WTC11 (cell line): ENCODE measurements around the gene SCIN. TPM values are rescaled to one million over a fixed set of nuclear protein-coding genes. Genes with fewer than 3 reads are reported as not detected.

Source experiments
- ATAC-seq: fragments of 200-7000 bp; cut with Tn5 transposase; 2 replicates; pipeline ENCODE4 v1.10.0; 2021; ENCODE audit warnings: mild to moderate bottlenecking, moderate library complexity
- CTCF ChIA-PET: fragments of 300-600 bp; sonication (Branson Sonifier 250); formaldehyde crosslinking; loops from one replicate; lab custom pipeline; 2021; ENCODE audit warnings: antibody characterized with exemption; lab: Charles Lee
- POLR2A ChIA-PET: fragments of 350-600 bp; sonication (Branson Sonifier 250); formaldehyde crosslinking; loops from one replicate; lab custom pipeline; 2021; ENCODE audit warnings: antibody characterized with exemption; lab: Charles Lee
- DNase-seq: peaks from one replicate; pipeline ENCODE4 v3.0.0; 2021; ENCODE audit warnings: low spot score
- H3K27ac Mint-ChIP-seq: 2 replicates; pipeline ENCODE4 v1.8.0; 2021; ENCODE audit warnings: mixed read lengths
- H3K27me3 Mint-ChIP-seq: 2 replicates; pipeline ENCODE4 v1.8.0; 2021; ENCODE audit warnings: low read depth, mild to moderate bottlenecking, moderate library complexity, mixed read lengths
- H3K36me3 Mint-ChIP-seq: 2 replicates; pipeline ENCODE4 v1.8.0; 2021; ENCODE audit warnings: mixed read lengths
- H3K4me1 Mint-ChIP-seq: 2 replicates; pipeline ENCODE4 v1.8.0; 2022; ENCODE audit warnings: mixed read lengths
- H3K4me3 Mint-ChIP-seq: 2 replicates; pipeline ENCODE4 v1.8.0; 2021; ENCODE audit warnings: mild to moderate bottlenecking, moderate library complexity, mixed read lengths
- H3K9me3 Mint-ChIP-seq: 2 replicates; pipeline ENCODE4 v1.8.0; 2021; ENCODE audit warnings: mixed read lengths
- AR ChIP-seq: fragments of 250-450 bp; sonication (Bioruptor Pico); IDR thresholded peaks from 2 replicates; pipeline ENCODE4 v1.9.0; 2021; ENCODE audit warnings: mild to moderate bottlenecking
- CREB1 ChIP-seq: sonication (generic); formaldehyde crosslinking; IDR thresholded peaks from 2 replicates; pipeline ENCODE4 v1.8.0; 2023; ENCODE audit warnings: mild to moderate bottlenecking, missing genetic modification reagents
- ESRRA ChIP-seq: sonication (generic); formaldehyde crosslinking; IDR thresholded peaks from 2 replicates; pipeline ENCODE4 v1.8.1; 2022; ENCODE audit warnings: mild to moderate bottlenecking, missing genetic modification reagents, borderline replicate concordance
- FOXJ3 ChIP-seq: sonication (generic); formaldehyde crosslinking; IDR thresholded peaks from 2 replicates; pipeline ENCODE4 v1.9.0; 2021; ENCODE audit warnings: missing genetic modification reagents, mild to moderate bottlenecking, borderline replicate concordance
- FOXP1 ChIP-seq: sonication (generic); formaldehyde crosslinking; IDR thresholded peaks from 2 replicates; pipeline ENCODE4 v1.8.0; 2022; ENCODE audit warnings: missing genetic modification reagents, mild to moderate bottlenecking, moderate library complexity, borderline replicate concordance
- IRF2 ChIP-seq: sonication (generic); formaldehyde crosslinking; IDR thresholded peaks from 2 replicates; pipeline ENCODE4 v1.8.0; 2022; ENCODE audit warnings: low read depth, missing genetic modification reagents, borderline replicate concordance
- MLX ChIP-seq: sonication (generic); formaldehyde crosslinking; IDR thresholded peaks from 2 replicates; pipeline ENCODE4 v1.8.1; 2023; ENCODE audit warnings: mild to moderate bottlenecking, missing genetic modification reagents, moderate library complexity
- NFYB ChIP-seq: sonication (generic); formaldehyde crosslinking; conservative IDR thresholded peaks from 2 replicates; pipeline ENCODE4 v1.8.0; 2022; ENCODE audit warnings: low read depth, missing genetic modification reagents
- NR3C1 ChIP-seq: sonication (generic); formaldehyde crosslinking; conservative IDR thresholded peaks from 2 replicates; pipeline ENCODE4 v1.8.1; 2023; ENCODE audit warnings: low read depth, mild to moderate bottlenecking, missing genetic modification reagents
- OVOL2 ChIP-seq: fragments of 250-450 bp; sonication (Bioruptor Pico); IDR thresholded peaks from 2 replicates; pipeline ENCODE4 v1.9.0; 2021; ENCODE audit warnings: mild to moderate bottlenecking, borderline replicate concordance
- SMAD4 ChIP-seq: sonication (generic); formaldehyde crosslinking; IDR thresholded peaks from 2 replicates; pipeline ENCODE4 v1.8.0; 2022; ENCODE audit warnings: mild to moderate bottlenecking, missing genetic modification reagents
- SOX15 ChIP-seq: fragments of 250-450 bp; sonication (Bioruptor Pico); IDR thresholded peaks from 2 replicates; pipeline ENCODE4 v1.9.0; 2021; ENCODE audit warnings: mild to moderate bottlenecking
- SP1 ChIP-seq: sonication (generic); formaldehyde crosslinking; conservative IDR thresholded peaks from 2 replicates; pipeline ENCODE4 v1.8.1; 2022; ENCODE audit warnings: missing genetic modification reagents
- TP53 ChIP-seq: sonication (generic); formaldehyde crosslinking; IDR thresholded peaks from 2 replicates; pipeline ENCODE4 v1.8.1; 2023; ENCODE audit warnings: mild to moderate bottlenecking, missing genetic modification reagents
- ZNF512 ChIP-seq: sonication (generic); formaldehyde crosslinking; IDR thresholded peaks from 2 replicates; pipeline ENCODE4 v1.8.1; 2022; ENCODE audit warnings: missing genetic modification reagents, borderline replicate concordance
- total RNA-seq: library from RNA; stranded (reverse); gene quantifications from 3 replicates; pipeline ENCODE4 v1.2.3, GENCODE V29; 2021
- TF ChIP-seq, protein P1 (sequence below): fragments of 250-450 bp; sonication (Bioruptor Pico); IDR thresholded peaks from 2 replicates; pipeline ENCODE4 v1.9.0; 2021; ENCODE audit warnings: moderate library complexity, mild to moderate bottlenecking, inconsistent platforms, borderline replicate concordance
- TF ChIP-seq, protein P2 (sequence below): fragments of 250-450 bp; sonication (Bioruptor Pico); conservative IDR thresholded peaks from 2 replicates; pipeline ENCODE4 v1.9.0; 2021; ENCODE audit warnings: mild to moderate bottlenecking
- TF ChIP-seq, protein P3 (sequence below): sonication (generic); formaldehyde crosslinking; IDR thresholded peaks from 2 replicates; pipeline ENCODE4 v1.8.0; 2022; ENCODE audit warnings: mild to moderate bottlenecking, missing genetic modification reagents

The SCIN gene
- total RNA-seq, 1 experiment from 2014 or later: 0.98 TPM

DNA sequence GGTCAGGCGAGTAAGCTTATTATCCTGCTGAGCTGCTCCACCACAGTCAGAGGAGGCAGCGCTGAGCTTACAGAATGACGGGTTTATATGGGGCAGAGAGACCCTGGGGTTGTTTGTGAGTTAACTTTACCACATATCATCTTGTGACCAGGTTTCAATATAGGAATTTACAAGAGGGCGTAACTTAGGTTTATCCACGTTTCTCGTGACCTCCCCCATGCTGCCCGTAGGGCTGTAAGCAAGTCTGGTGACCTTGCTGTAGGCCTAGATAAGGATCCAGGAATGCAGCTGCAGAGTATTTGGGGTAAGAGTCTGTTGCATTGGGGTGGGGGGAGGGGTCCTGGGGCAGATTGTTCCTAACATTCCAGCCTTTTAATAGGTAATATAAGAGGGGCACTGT is 24.6 kb downstream of the SCIN start:
- H3K27ac Mint-ChIP-seq: no peak overlapping the region
- ATAC-seq (peak; percentile 55; the same call in 1 of the 2 replicates), DNase-seq (no peak)
- H3K27me3 Mint-ChIP-seq: no peaks in the 10 kb centered on the region
- ChIA-PET POLR2A (no interaction called here), CTCF (no interaction called here)
- H3K9me3 Mint-ChIP-seq: peaks cover 16% of the 10 kb centered on the region
- no peaks in the 10 kb centered on the region for H3K4me1 Mint-ChIP-seq
- H3K36me3 Mint-ChIP-seq: peaks cover 10% of the 10 kb centered on the region
- H3K4me3 Mint-ChIP-seq: no peak overlapping the region
- TF ChIP-seq FOXJ3 (CRISPR knock-in tag) (no peak), IRF2 (CRISPR knock-in tag) (no peak), TP53 (CRISPR knock-in tag) (no peak)

GRCh38 chr7:12596225-12596790 is 25.8 kb downstream of the SCIN start:
- Mint-ChIP-seq H3K36me3 (peaks cover 10% of the 10 kb centered on the region), H3K4me3 (no peak overlapping the region), H3K27ac (no peak overlapping the region), H3K9me3 (peaks cover 22% of the 10 kb centered on the region), H3K4me1 (no peaks in the 10 kb centered on the region), H3K27me3 (no peaks in the 10 kb centered on the region)
- no peak for ATAC-seq
- DNase-seq: no peak
- POLR2A ChIA-PET: no interaction called here
- TF ChIP-seq, protein P1, sequence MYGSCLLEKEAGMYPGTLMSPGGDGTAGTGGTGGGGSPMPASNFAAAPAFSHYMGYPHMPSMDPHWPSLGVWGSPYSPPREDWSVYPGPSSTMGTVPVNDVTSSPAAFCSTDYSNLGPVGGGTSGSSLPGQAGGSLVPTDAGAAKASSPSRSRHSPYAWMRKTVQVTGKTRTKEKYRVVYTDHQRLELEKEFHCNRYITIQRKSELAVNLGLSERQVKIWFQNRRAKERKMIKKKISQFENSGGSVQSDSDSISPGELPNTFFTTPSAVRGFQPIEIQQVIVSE (CRISPR knock-in tag): no peak
- TF ChIP-seq FOXP1 (no peak), SP1 (CRISPR knock-in tag) (no peak), AR (CRISPR knock-in tag) (no peak)
- TF ChIP-seq, protein P2, sequence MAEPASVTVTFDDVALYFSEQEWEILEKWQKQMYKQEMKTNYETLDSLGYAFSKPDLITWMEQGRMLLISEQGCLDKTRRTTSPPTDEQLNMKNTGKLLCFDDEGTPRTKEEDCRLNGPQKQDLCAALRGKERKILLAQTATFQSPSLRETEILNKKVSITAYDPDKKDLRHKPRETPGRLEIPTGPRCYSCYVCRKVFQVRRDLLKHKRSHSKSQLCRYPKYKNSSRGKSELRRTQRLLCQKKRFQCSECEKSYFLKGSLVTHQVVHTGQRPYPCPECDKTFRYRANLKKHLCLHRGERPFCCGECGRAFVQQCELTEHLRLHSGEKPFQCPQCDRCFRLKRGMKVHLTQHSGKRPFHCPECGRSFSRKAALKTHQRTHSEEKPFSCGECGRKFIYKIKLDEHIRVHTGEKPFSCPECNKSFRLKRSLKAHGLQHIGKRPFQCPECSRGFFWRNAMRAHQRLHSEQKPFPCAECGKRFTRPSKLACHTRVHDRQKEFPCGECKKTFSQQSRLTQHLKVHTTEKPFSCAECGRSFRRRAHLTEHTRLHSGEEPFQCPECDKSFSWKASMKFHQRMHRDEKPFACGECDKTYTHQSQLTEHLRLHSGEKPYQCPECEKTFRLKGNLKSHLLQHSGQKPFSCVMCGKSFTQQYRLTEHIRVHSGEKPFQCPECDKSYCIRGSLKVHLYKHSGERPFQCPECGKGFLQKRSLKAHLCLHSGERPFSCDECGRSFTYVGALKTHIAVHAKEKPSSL (CRISPR knock-in tag): no peak
- CTCF ChIA-PET: no interaction called here

DNA sequence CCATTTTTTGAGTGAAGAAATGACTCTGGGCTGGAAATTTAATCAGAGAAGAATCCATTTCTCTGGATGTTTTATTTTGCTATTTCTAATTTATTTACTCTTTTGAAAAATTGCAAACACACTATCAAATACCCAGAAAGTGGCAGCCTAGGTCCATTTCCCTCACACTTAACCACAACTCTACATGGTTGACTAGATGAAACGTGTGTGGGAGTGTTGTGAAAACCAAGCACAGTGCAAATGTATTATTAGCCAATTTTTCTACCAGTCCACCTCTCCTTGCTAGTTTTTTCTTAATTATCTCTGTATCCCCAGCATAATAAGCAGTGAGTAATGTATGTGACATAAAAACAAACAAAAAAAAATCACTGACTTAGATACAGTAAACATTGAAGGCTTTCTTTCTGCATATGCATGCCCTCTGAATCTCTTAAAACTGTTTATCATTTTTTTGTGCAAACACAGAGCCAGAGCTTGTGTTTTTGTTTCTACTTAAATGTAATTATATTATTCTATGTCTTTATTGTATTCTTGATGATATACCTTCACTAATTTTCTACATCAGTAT is 30.9 kb downstream of the SCIN start:
- no peak overlapping the region for H3K4me3 Mint-ChIP-seq
- peaks cover 22% of the 10 kb centered on the region for H3K9me3 Mint-ChIP-seq
- peaks cover 13% of the 10 kb centered on the region for H3K36me3 Mint-ChIP-seq
- H3K27ac Mint-ChIP-seq: no peak overlapping the region
- no peaks in the 10 kb centered on the region for H3K27me3 Mint-ChIP-seq
- CTCF ChIA-PET: no interaction called here
- POLR2A ChIA-PET: no interaction called here
- no peaks in the 10 kb centered on the region for H3K4me1 Mint-ChIP-seq
- ATAC-seq (no peak), DNase-seq (no peak)
- TF ChIP-seq SMAD4 (CRISPR knock-in tag) (no peak), FOXJ3 (CRISPR knock-in tag) (no peak), MLX (CRISPR knock-in tag) (no peak), AR (CRISPR knock-in tag) (no peak), OVOL2 (CRISPR knock-in tag) (no peak), ESRRA (CRISPR knock-in tag) (no peak), NR3C1 (CRISPR knock-in tag) (no peak), CREB1 (CRISPR knock-in tag) (no peak), NFYB (CRISPR knock-in tag) (no peak), ZNF512 (no peak), SOX15 (no peak)
- TF ChIP-seq, protein P3, sequence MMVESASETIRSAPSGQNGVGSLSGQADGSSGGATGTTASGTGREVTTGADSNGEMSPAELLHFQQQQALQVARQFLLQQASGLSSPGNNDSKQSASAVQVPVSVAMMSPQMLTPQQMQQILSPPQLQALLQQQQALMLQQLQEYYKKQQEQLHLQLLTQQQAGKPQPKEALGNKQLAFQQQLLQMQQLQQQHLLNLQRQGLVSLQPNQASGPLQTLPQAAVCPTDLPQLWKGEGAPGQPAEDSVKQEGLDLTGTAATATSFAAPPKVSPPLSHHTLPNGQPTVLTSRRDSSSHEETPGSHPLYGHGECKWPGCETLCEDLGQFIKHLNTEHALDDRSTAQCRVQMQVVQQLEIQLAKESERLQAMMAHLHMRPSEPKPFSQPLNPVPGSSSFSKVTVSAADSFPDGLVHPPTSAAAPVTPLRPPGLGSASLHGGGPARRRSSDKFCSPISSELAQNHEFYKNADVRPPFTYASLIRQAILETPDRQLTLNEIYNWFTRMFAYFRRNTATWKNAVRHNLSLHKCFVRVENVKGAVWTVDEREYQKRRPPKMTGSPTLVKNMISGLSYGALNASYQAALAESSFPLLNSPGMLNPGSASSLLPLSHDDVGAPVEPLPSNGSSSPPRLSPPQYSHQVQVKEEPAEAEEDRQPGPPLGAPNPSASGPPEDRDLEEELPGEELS (CRISPR knock-in tag): no peak
